Colonic mucosa (tissue), 4 donors: ENCODE data around the gene ISG20L2. TPM values are rescaled to one million over a fixed set of nuclear protein-coding genes. Genes with fewer than 3 reads are reported as not detected.

ENCODE experiments used
- DNase-seq: peaks from one replicate; pipeline ENCODE4 v3.0.0-alpha.2; 2020
- H3K27ac ChIP-seq: fragments of 200-600 bp; one replicate; pipeline ENCODE4 v1.8.0; 2021
- H3K27me3 ChIP-seq: fragments of 200-600 bp; one replicate; pipeline ENCODE4 v1.8.0; 2021
- H3K36me3 ChIP-seq: fragments of 200-600 bp; one replicate; pipeline ENCODE4 v1.8.0; 2021
- H3K4me1 ChIP-seq: fragments of 200-600 bp; one replicate; pipeline ENCODE4 v1.8.0; 2021; ENCODE audit warnings: mild to moderate bottlenecking
- H3K4me3 ChIP-seq: fragments of 200-600 bp; one replicate; pipeline ENCODE4 v1.8.0; 2021
- H3K9ac ChIP-seq, 2 donors: one replicate each; pipeline ENCODE4 v1.7.0; 2013; ENCODE audit warnings: control low read depth in 2 of 2, low read depth in 2 of 2, low read length in 2 of 2
- H3K9me3 ChIP-seq: fragments of 200-600 bp; one replicate; pipeline ENCODE4 v1.8.0; 2021
- CTCF ChIP-seq: fragments of 200-600 bp; IDR thresholded peaks from one replicate; pipeline ENCODE4 v1.8.0; 2022; ENCODE audit warnings: antibody characterized with exemption, mild to moderate bottlenecking
- intact Hi-C: fragments of 100-400 bp; cut with DNase I; formaldehyde crosslinking; loops from one replicate; pipeline ENCODE4 v1.14.1; 2022
- total RNA-seq, 2 donors: library from RNA; stranded (reverse); fragmentation: NEBNext Ultra II Directional in 1 of 2; extraction: Animal tissue kit (Norgen Biotek cat#: 25700) in 1 of 2; gene quantifications; one replicate each; pipeline ENCODE4 v1.2.1, GENCODE V29; 2021
- donor health status: healthy.
- donor health status: DM: no; HTN: no; CAD: no.
- donor health status: DM: no; HTN: no; CAD: no.

The ISG20L2 gene
- total RNA-seq, 2 donors from 2014 or later, result 23.4 to 30.0 TPM

GRCh38 chr1:156708218-156708661 lies 20.3 kb downstream of the ISG20L2 start:
- Histone ChIP-seq H3K9me3 (no peaks in the 10 kb centered on the region), H3K27ac (no peak overlapping the region), H3K4me1 (peaks cover 14% of the 10 kb centered on the region), H3K4me3 (no peak overlapping the region), H3K27me3 (peaks cover 9% of the 10 kb centered on the region), H3K36me3 (no peaks in the 10 kb centered on the region), H3K9ac (no peak overlapping the region)
- TF ChIP-seq CTCF, result no peak
- DNase-seq, result no peak
- intact Hi-C loops, result no loop called here

GRCh38 chr1:156707417-156708217 lies 20.9 kb downstream of the ISG20L2 start:
- intact Hi-C loops, result no loop called here
- peaks cover 9% of the 10 kb centered on the region for H3K27me3 ChIP-seq
- no peaks in the 10 kb centered on the region for H3K9me3 ChIP-seq
- peak overlapping the region in 1 of 2 donors; percentile 8 for H3K9ac ChIP-seq
- no peak for DNase-seq
- no peak for TF ChIP-seq CTCF
- H3K4me3 ChIP-seq, result no peak overlapping the region
- H3K27ac ChIP-seq, result no peak overlapping the region
- no peaks in the 10 kb centered on the region for H3K36me3 ChIP-seq
- peaks cover 14% of the 10 kb centered on the region for H3K4me1 ChIP-seq

GRCh38 chr1:156706657-156707416 lies 21.7 kb downstream of the ISG20L2 start:
- peak; percentile 60 for DNase-seq
- H3K27ac ChIP-seq, result peak overlapping the region; percentile 14
- peaks cover 14% of the 10 kb centered on the region for H3K4me1 ChIP-seq
- peak overlapping the region; percentile 30 for H3K4me3 ChIP-seq
- intact Hi-C loops, result no loop called here
- H3K36me3 ChIP-seq, result no peaks in the 10 kb centered on the region
- peaks cover 9% of the 10 kb centered on the region for H3K27me3 ChIP-seq
- H3K9me3 ChIP-seq, result no peaks in the 10 kb centered on the region
- peak overlapping the region; percentile 59 to 68 for H3K9ac ChIP-seq
- no peak for TF ChIP-seq CTCF

GRCh38 chr1:156705918-156706656 lies 22.5 kb downstream of the ISG20L2 start:
- Histone ChIP-seq H3K4me1 (peaks cover 14% of the 10 kb centered on the region), H3K4me3 (peak overlapping the region; percentile 30), H3K36me3 (no peaks in the 10 kb centered on the region), H3K9ac (peak overlapping the region; percentile 59 to 68), H3K27ac (peak overlapping the region; percentile 14), H3K27me3 (peaks cover 9% of the 10 kb centered on the region), H3K9me3 (no peaks in the 10 kb centered on the region)
- TF ChIP-seq CTCF, result peak; percentile 77
- DNase-seq, result peak; percentile 64
- intact Hi-C loops, result no loop called here

GRCh38 chr1:156705321-156705917 lies 23.1 kb downstream of the ISG20L2 start, which contains the start of gene CRABP2:
CRABP2 (minus strand) TSS chr1:156705583; CDS start chr1:156705446, 137 bp downstream.
- peaks cover 9% of the 10 kb centered on the region for H3K27me3 ChIP-seq
- H3K36me3 ChIP-seq, result no peaks in the 10 kb centered on the region
- TF ChIP-seq CTCF, result no peak
- intact Hi-C loops, result no loop called here
- peaks cover 14% of the 10 kb centered on the region for H3K4me1 ChIP-seq
- no peak for DNase-seq
- H3K9ac ChIP-seq, result peak within 1 kb of the TSS; percentile 59 to 68
- H3K4me3 ChIP-seq, result peak within 1 kb of the TSS; percentile 30
- H3K9me3 ChIP-seq, result no peaks in the 10 kb centered on the region
- H3K27ac ChIP-seq, result peak within 1 kb of the TSS; percentile 14
